Thyroid gland (tissue), 4 donors: Measurements from ENCODE around the gene CHST2.

ENCODE experiments used
- CTCF ChIP-seq, 6 experiments: fragments of 200-600 bp in 3 of 6; fragments of 450-650 bp in 3 of 6; sonication (generic) in 3 of 6; IDR thresholded peaks; one replicate each; pipeline ENCODE4 v1.5.1; 2016 to 2019; ENCODE audit warnings: antibody characterized with exemption in 6 of 6, mild to moderate bottlenecking in 2 of 6, inconsistent platforms in 1 of 6, moderate library complexity in 1 of 6
- POLR2A ChIP-seq, 2 donors: fragments of 450-650 bp; IDR thresholded peaks; one replicate each; pipeline ENCODE4 v1.6.1; 2017; ENCODE audit warnings: antibody characterized with exemption in 2 of 2, mild to moderate bottlenecking in 2 of 2, moderate library complexity in 1 of 2

- TF ChIP-seq CTCF (IDR thresholded peaks at IDR 0.05) (no peak), POLR2A (IDR thresholded peaks at IDR 0.05) (peak in 1 of 2 donors; percentile 39)
Measured at GRCh38 chr3:143090486-143090885, 29.1 kb upstream of the CHST2 start.
